ENCODE measurements around the gene LNX1. TPM values are rescaled to one million over a fixed set of nuclear protein-coding genes. Genes with fewer than 3 reads are reported as not detected.

LNX1 gene
- polyA plus RNA-seq, 1 donor (not counting 4 experiments of a cell fraction or from before 2014, with no cell fraction given) = 0.22 TPM

- H2AFZ ChIP-seq (ENCODE audit: control insufficient read depth, low read length) = no peak overlapping the region
- H3K4me2 ChIP-seq (ENCODE audit: control insufficient read depth, extremely low read depth, insufficient read depth, low read depth, low read length) = no peak overlapping the region
- no peaks in the 10 kb centered on the region for H3K79me2 ChIP-seq (ENCODE audit: control insufficient read depth, insufficient read depth, low read length)
- H3K9ac ChIP-seq (ENCODE audit: control insufficient read depth, extremely low read depth, insufficient read depth, low read length) = no peak overlapping the region
- no peak for DNase-seq (ENCODE audit: low read depth, low spot score)
- TF ChIP-seq CTCF (optimal IDR thresholded peaks at IDR 0.05 in 1 of 3, IDR thresholded peaks at IDR 0.05 in 1 of 3, conservative IDR thresholded peaks at IDR 0.05 in 1 of 3; ENCODE audit: extremely low read depth in 1 of 3, insufficient read depth in 2 of 3, low read length in 3 of 3) = peak in 2 of 3 experiments; percentile 8 to 17
- no peak for TF ChIP-seq EZH2 (IDR thresholded peaks at IDR 0.05; ENCODE audit: low read length)
- H3K4me3 ChIP-seq (ENCODE audit: control insufficient read depth in 2 of 3, extremely low read depth in 1 of 3, insufficient read depth in 2 of 3, low read depth in 1 of 3, low read length in 3 of 3) = no peak overlapping the region
- H3K9me1 ChIP-seq (ENCODE audit: control insufficient read depth, extremely low read depth, insufficient read depth, low read length) = no peaks in the 10 kb centered on the region
- no peaks in the 10 kb centered on the region for H4K20me1 ChIP-seq (ENCODE audit: control insufficient read depth, extremely low read depth, insufficient read depth, low read length)
- dilution Hi-C loops (cut with MboI; ENCODE audit: extremely low pct_ligation_motif_present, low sequenced_read_pairs) = no loop called here
- no peaks in the 10 kb centered on the region for H3K36me3 ChIP-seq (ENCODE audit: control insufficient read depth in 2 of 2, extremely low read depth in 1 of 2, insufficient read depth in 2 of 2, low read length in 2 of 2)
- H3K9me3 ChIP-seq (ENCODE audit: control insufficient read depth, low read depth, low read length) = no peaks in the 10 kb centered on the region
- no peaks in the 10 kb centered on the region for H3K27me3 ChIP-seq (ENCODE audit: control insufficient read depth, extremely low read depth, insufficient read depth, low read length)
- H3K27ac ChIP-seq (ENCODE audit: control insufficient read depth, insufficient read depth, low read length) = no peak overlapping the region
- H3K4me1 ChIP-seq (ENCODE audit: control insufficient read depth, extremely low read depth, insufficient read depth, low read length) = no peaks in the 10 kb centered on the region
- FAIRE-seq = no peak
Observed at GRCh38 chr4:53620956-53621355, 29.7 kb upstream of the LNX1 start.

- no peak for TF ChIP-seq CTCF (optimal IDR thresholded peaks at IDR 0.05 in 1 of 3, IDR thresholded peaks at IDR 0.05 in 1 of 3, conservative IDR thresholded peaks at IDR 0.05 in 1 of 3; ENCODE audit: extremely low read depth in 1 of 3, insufficient read depth in 2 of 3, low read length in 3 of 3)
- Histone ChIP-seq H3K27me3 (ENCODE audit: control insufficient read depth, extremely low read depth, insufficient read depth, low read length) (no peaks in the 10 kb centered on the region), H3K9ac (ENCODE audit: control insufficient read depth, extremely low read depth, insufficient read depth, low read length) (no peak overlapping the region), H3K9me1 (ENCODE audit: control insufficient read depth, extremely low read depth, insufficient read depth, low read length) (no peaks in the 10 kb centered on the region), H3K4me2 (ENCODE audit: control insufficient read depth, extremely low read depth, insufficient read depth, low read depth, low read length) (no peak overlapping the region), H3K27ac (ENCODE audit: control insufficient read depth, insufficient read depth, low read length) (no peak overlapping the region), H2AFZ (ENCODE audit: control insufficient read depth, low read length) (no peak overlapping the region), H3K4me3 (ENCODE audit: control insufficient read depth in 2 of 3, extremely low read depth in 1 of 3, insufficient read depth in 2 of 3, low read depth in 1 of 3, low read length in 3 of 3) (no peak overlapping the region), H3K36me3 (ENCODE audit: control insufficient read depth in 2 of 2, extremely low read depth in 1 of 2, insufficient read depth in 2 of 2, low read length in 2 of 2) (no peaks in the 10 kb centered on the region), H4K20me1 (ENCODE audit: control insufficient read depth, extremely low read depth, insufficient read depth, low read length) (no peaks in the 10 kb centered on the region), H3K4me1 (ENCODE audit: control insufficient read depth, extremely low read depth, insufficient read depth, low read length) (no peaks in the 10 kb centered on the region), H3K9me3 (ENCODE audit: control insufficient read depth, low read depth, low read length) (no peaks in the 10 kb centered on the region), H3K79me2 (ENCODE audit: control insufficient read depth, insufficient read depth, low read length) (no peaks in the 10 kb centered on the region)
- FAIRE-seq (no peak), DNase-seq (ENCODE audit: low read depth, low spot score) (no peak)
- dilution Hi-C loops (cut with MboI; ENCODE audit: extremely low pct_ligation_motif_present, low sequenced_read_pairs) = no loop called here
Observed at GRCh38 chr4:53619431-53619830, 28.1 kb upstream of the LNX1 start.
